GM12878 (cell line): ENCODE data around the gene TAPBP. TPM values are rescaled to one million over a fixed set of nuclear protein-coding genes. Genes with fewer than 3 reads are reported as not detected.

Source experiments
- ATAC-seq: fragments of 200-7000 bp; cut with Tn5 transposase; 3 replicates; pipeline ENCODE4 v1.9.1; 2020; ENCODE audit warnings: mild to moderate bottlenecking, moderate library complexity
- BruUV-seq: library from RNA; stranded (reverse); fragments of 400-500 nt; replicated peaks from 2 replicates; lab custom pipeline; 2021; lab: Mats Ljungman, UMichigan
- CTCF ChIA-PET: fragments of 300-600 bp; sonication (Branson Sonifier 250); formaldehyde crosslinking; extraction: SDS; loops from one replicate; lab custom pipeline; 2021; ENCODE audit warnings: inconsistent platforms; lab: Yijun Ruan, JAX
- POLR2A ChIA-PET: fragments of 350-600 bp; formaldehyde crosslinking; extraction: SDS; loops from one replicate; lab custom pipeline; 2021; ENCODE audit warnings: inconsistent platforms; lab: Charles Lee
- RAD21 ChIA-PET: fragments of 300-600 bp; sonication (Branson Sonifier 250); formaldehyde crosslinking; loops from one replicate; lab custom pipeline; 2023; ENCODE audit warnings: antibody characterized with exemption; ENCODE audit not compliant: unreplicated experiment; lab: Charles Lee
- SMC1A ChIA-PET: fragments of 300-600 bp; sonication (Branson Sonifier 250); formaldehyde crosslinking; loops from one replicate; lab custom pipeline; 2023; ENCODE audit not compliant: unreplicated experiment, uncharacterized antibody; lab: Charles Lee
- DNase-seq: peaks from one replicate; pipeline ENCODE4 v3.0.0-alpha.2; 2011; ENCODE audit warnings: low read depth, low spot score
- FAIRE-seq: peaks from 3 replicates; lab custom pipeline; 2011; peaks lifted over from hg19 to GRCh38; lab: Jason Lieb, UNC
- H2AFZ ChIP-seq: 2 replicates; pipeline ENCODE4 v1.6.0; 2011; ENCODE audit warnings: low read depth, low read length, control low read depth; ENCODE audit not compliant: control insufficient read depth
- H3K27ac ChIP-seq: 2 replicates; pipeline ENCODE4 v1.5.1; 2011; ENCODE audit warnings: control low read depth; ENCODE audit not compliant: control insufficient read depth, insufficient read depth
- H3K27me3 ChIP-seq, 2 experiments: replicated peaks in 1 of 2; 2 replicates each; pipeline versions ENCODE4 v1.6.0 to v1.6.1; 2011; ENCODE audit warnings: low read length in 1 of 2; ENCODE audit not compliant: control insufficient read depth in 2 of 2, insufficient read depth in 2 of 2
- H3K36me3 ChIP-seq, 2 experiments: 2 replicates each; pipeline ENCODE4 v1.5.1; 2011; ENCODE audit warnings: low read length in 1 of 2; ENCODE audit not compliant: control insufficient read depth in 2 of 2, insufficient read depth in 2 of 2
- H3K4me1 ChIP-seq: 2 replicates; pipeline ENCODE4 v1.6.1; 2011; ENCODE audit warnings: mild to moderate bottlenecking, low read length, moderate library complexity, mixed read lengths; ENCODE audit not compliant: control insufficient read depth, insufficient read depth
- H3K4me2 ChIP-seq: 2 replicates; pipeline ENCODE4 v1.6.0; 2011; ENCODE audit warnings: control low read depth; ENCODE audit not compliant: control insufficient read depth, insufficient read depth
- H3K4me3 ChIP-seq: fragments of 200-600 bp; sonication (generic); 2 replicates; pipeline ENCODE4 v1.5.1; 2016
- H3K79me2 ChIP-seq: 2 replicates; pipeline ENCODE4 v1.6.0; 2011; ENCODE audit warnings: low read length; ENCODE audit not compliant: control insufficient read depth, insufficient read depth
- H3K9ac ChIP-seq: 2 replicates; pipeline ENCODE4 v1.8.0; 2011; ENCODE audit warnings: low read length, control low read depth, mixed read lengths; ENCODE audit not compliant: control insufficient read depth, insufficient read depth
- H3K9me3 ChIP-seq: replicated peaks from 3 replicates; pipeline ENCODE4 v1.5.1; 2011; ENCODE audit warnings: mild to moderate bottlenecking, low read length; ENCODE audit not compliant: control insufficient read depth, insufficient read depth
- H4K20me1 ChIP-seq: 2 replicates; pipeline ENCODE4 v1.6.0; 2011; ENCODE audit not compliant: control insufficient read depth, insufficient read depth
- BACH1 ChIP-seq: fragments of 450-650 bp; IDR thresholded peaks from 2 replicates; pipeline ENCODE4 v1.6.1; 2017; ENCODE audit warnings: mild to moderate bottlenecking, borderline replicate concordance
- BRCA1 ChIP-seq: IDR thresholded peaks from 2 replicates; pipeline ENCODE4 v1.6.1; 2011; ENCODE audit warnings: low read depth, low read length, improper control_type of control experiment
- EZH2 ChIP-seq: IDR thresholded peaks from 2 replicates; pipeline ENCODE4 v1.6.1; 2012; ENCODE audit warnings: low read depth, mild to moderate bottlenecking, control low read depth, inconsistent platforms, low read length, borderline replicate concordance; ENCODE audit not compliant: control insufficient read depth
- FOXK2 ChIP-seq: fragments of 450-650 bp; IDR thresholded peaks from 2 replicates; pipeline ENCODE4 v1.6.1; 2017; ENCODE audit warnings: mild to moderate bottlenecking, moderate library complexity
- FOXM1 ChIP-seq: IDR thresholded peaks from 2 replicates; pipeline ENCODE4 v1.6.1; 2012; ENCODE audit warnings: low read depth, mild to moderate bottlenecking, inconsistent platforms, low read length, moderate library complexity
- GABPA ChIP-seq: IDR thresholded peaks from 2 replicates; pipeline ENCODE4 v1.6.1; 2014; ENCODE audit warnings: antibody characterized with exemption, low read depth, mild to moderate bottlenecking, inconsistent platforms
- HCFC1 ChIP-seq: fragments of 150-350 bp; IDR thresholded peaks from 2 replicates; pipeline ENCODE4 v1.6.1; 2014; ENCODE audit warnings: low read length
- IRF3 ChIP-seq: fragments of 450-650 bp; IDR thresholded peaks from 2 replicates; pipeline ENCODE4 v1.6.1; 2014; ENCODE audit warnings: mild to moderate bottlenecking
- MAX ChIP-seq: IDR thresholded peaks from 2 replicates; pipeline ENCODE4 v1.6.1; 2012; ENCODE audit warnings: low read depth, low read length, improper control_type of control experiment
- MTA2 ChIP-seq: fragments of 450-650 bp; IDR thresholded peaks from 2 replicates; pipeline ENCODE4 v1.6.1; 2016; ENCODE audit warnings: low read depth, mild to moderate bottlenecking, moderate library complexity
- MXI1 ChIP-seq: fragments of 150-350 bp; IDR thresholded peaks from 2 replicates; pipeline ENCODE4 v1.6.1; 2011; ENCODE audit warnings: low read depth, mild to moderate bottlenecking, inconsistent platforms, low read length, improper control_type of control experiment
- NBN ChIP-seq: fragments of 450-650 bp; IDR thresholded peaks from 2 replicates; pipeline ENCODE4 v1.6.1; 2016
- NFIC ChIP-seq: IDR thresholded peaks from 2 replicates; pipeline ENCODE4 v1.6.1; 2012; ENCODE audit warnings: low read depth, mild to moderate bottlenecking, inconsistent platforms, low read length, moderate library complexity
- NR2F1 ChIP-seq: fragments of 450-650 bp; conservative IDR thresholded peaks from 2 replicates; pipeline ENCODE4 v1.6.1; 2017; ENCODE audit warnings: mild to moderate bottlenecking
- NRF1 ChIP-seq: conservative IDR thresholded peaks from 2 replicates; pipeline ENCODE4 v1.6.1; 2011; ENCODE audit warnings: mild to moderate bottlenecking, low read depth, low read length, improper control_type of control experiment
- PAX8 ChIP-seq: fragments of 450-650 bp; IDR thresholded peaks from 2 replicates; pipeline ENCODE4 v1.6.1; 2017; ENCODE audit warnings: mild to moderate bottlenecking, moderate library complexity
- RB1 ChIP-seq: fragments of 450-650 bp; formaldehyde crosslinking; IDR thresholded peaks from 2 replicates; pipeline ENCODE4 v1.6.1; 2017; ENCODE audit warnings: mild to moderate bottlenecking, borderline replicate concordance
- SIN3A ChIP-seq: IDR thresholded peaks from 2 replicates; pipeline ENCODE4 v1.6.1; 2012; ENCODE audit warnings: low read depth, low read length, improper control_type of control experiment
- SIX5 ChIP-seq: IDR thresholded peaks from 2 replicates; pipeline ENCODE4 v1.6.1; 2011; ENCODE audit warnings: mild to moderate bottlenecking, low read depth, low read length, moderate library complexity; ENCODE audit not compliant: severe bottlenecking
- SMC3 ChIP-seq: IDR thresholded peaks from 2 replicates; pipeline ENCODE4 v1.6.1; 2011; ENCODE audit warnings: low read length, improper control_type of control experiment, borderline replicate concordance
- SPI1 ChIP-seq: IDR thresholded peaks from 2 replicates; pipeline ENCODE4 v1.6.1; 2011; ENCODE audit warnings: low read depth, mild to moderate bottlenecking, low read length, moderate library complexity, borderline replicate concordance; ENCODE audit not compliant: insufficient read depth
- SREBF2 ChIP-seq: IDR thresholded peaks from 2 replicates; pipeline ENCODE4 v1.6.1; 2012; ENCODE audit warnings: mild to moderate bottlenecking, low read length
- SUPT20H ChIP-seq: IDR thresholded peaks from 2 replicates; pipeline ENCODE4 v1.6.1; 2011; ENCODE audit warnings: low read depth, mild to moderate bottlenecking, low read length, moderate library complexity, borderline replicate concordance; ENCODE audit not compliant: control insufficient read depth
- WGBS: methylation state at CpG from one replicate; pipeline ENCODE4 v1.1.6; 2016; ENCODE audit warnings: low lambda C conversion rate; ENCODE audit not compliant: insufficient replicate concordance, insufficient coverage; ENCODE audit errors: missing lambda C conversion rate; 5-methylcytosine and 5-hydroxymethylcytosine counted together
- in situ Hi-C: fragments of 300-500 bp; cut with MboI; formaldehyde crosslinking; loops from 9 replicates; pipeline ENCODE4 v1.14.3; 2018; ENCODE audit warnings: mixed read lengths
- intact Hi-C: fragments of 100-400 bp; cut with micrococcal nuclease; formaldehyde crosslinking; loops from one replicate; pipeline ENCODE4 v1.14.2; 2022; ENCODE audit not compliant: unreplicated experiment
- polyA plus RNA-seq, 11 experiments: library from polyadenylated mRNA; depleted of rRNA in 4 of 11; unstranded in 6 of 11; stranded (reverse) in 5 of 11; fragments of >200 nt; fragmentation: Nextera tagmentation in 4 of 11; fragmentation: Illumina TruSeq in 1 of 11; extraction: Ambion mirVana in 4 of 11; extraction: Trizol in 1 of 11; gene quantifications; 1 replicate in 1 of 11; 2 replicates in 10 of 11; pipeline versions ENCODE4 v1.2.1 to v1.2.3, GENCODE V29; 2011 to 2016; ENCODE audit warnings: inconsistent platforms in 2 of 11, missing spikeins in 2 of 11, low read depth in 1 of 11
- total RNA-seq, 4 experiments: library from RNA; depleted of rRNA in 3 of 4; stranded (reverse); fragments of >200 nt in 3 of 4; fragmentation: Illumina TruSeq in 1 of 4; extraction: Trizol in 1 of 4; gene quantifications; 2 replicates each; pipeline versions ENCODE4 v1.2.1 to v1.2.3, GENCODE V29; 2013 to 2021
- TF ChIP-seq, protein P1 (sequence below): IDR thresholded peaks from 2 replicates; pipeline ENCODE4 v1.6.1; 2011; ENCODE audit warnings: low read depth, mild to moderate bottlenecking, low read length, moderate library complexity, borderline replicate concordance; ENCODE audit errors: extremely low read depth

Gene TAPBP
- total and polyA plus RNA-seq, 10 of the 15 experiments (the other 5 are each of a cell fraction or from before 2014, with no cell fraction given) = 14.6 to 210 (median 78.1) TPM

DNA sequence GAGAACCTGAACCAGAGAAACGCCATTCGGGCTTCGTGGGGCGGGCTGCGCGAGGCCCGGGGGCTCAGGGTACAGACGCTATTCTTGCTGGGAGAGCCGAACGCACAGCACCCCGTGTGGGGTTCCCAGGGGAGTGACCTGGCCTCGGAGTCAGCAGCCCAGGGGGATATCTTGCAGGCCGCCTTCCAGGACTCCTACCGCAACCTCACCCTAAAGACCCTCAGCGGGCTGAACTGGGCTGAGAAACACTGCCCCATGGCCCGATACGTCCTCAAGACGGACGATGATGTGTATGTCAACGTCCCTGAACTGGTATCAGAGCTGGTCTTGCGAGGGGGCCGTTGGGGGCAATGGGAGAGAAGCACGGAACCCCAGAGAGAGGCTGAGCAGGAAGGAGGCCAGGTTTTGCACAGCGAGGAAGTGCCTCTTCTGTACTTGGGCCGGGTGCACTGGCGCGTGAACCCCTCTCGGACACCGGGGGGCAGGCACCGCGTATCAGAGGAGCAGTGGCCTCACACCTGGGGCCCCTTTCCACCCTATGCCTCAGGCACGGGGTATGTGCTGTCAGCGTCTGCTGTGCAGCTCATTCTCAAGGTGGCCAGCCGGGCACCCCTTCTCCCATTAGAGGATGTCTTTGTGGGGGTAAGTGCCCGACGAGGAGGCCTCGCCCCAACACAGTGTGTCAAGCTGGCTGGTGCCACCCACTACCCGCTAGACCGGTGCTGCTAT, 36.1 kb downstream of the TAPBP start:
- Histone ChIP-seq H3K4me1 (peaks cover 22% of the 10 kb centered on the region), H3K36me3 (peaks cover 22 to 25% of the 10 kb centered on the region in 2 experiments), H3K27ac (peak overlapping the region; percentile 86), H3K27me3 (no peaks in the 10 kb centered on the region), H3K4me2 (peak overlapping the region; percentile 83), H3K9me3 (no peaks in the 10 kb centered on the region), H4K20me1 (peaks cover 6% of the 10 kb centered on the region), H3K79me2 (peaks cover 46% of the 10 kb centered on the region), H3K9ac (peak overlapping the region; percentile 88), H3K4me3 (peak overlapping the region; percentile 87), H2AFZ (peak overlapping the region; percentile 3)
- in situ Hi-C loops (no loop called here), intact Hi-C loops (loop anchor here (1.0 to 5.0 kb wide), 5 partner anchors 11 to 114 kb away; partner anchors contain the start of genes KIFC1, PFDN6, TAPBP and WDR46)
- ATAC-seq (peak; percentile 47), FAIRE-seq (no peak), DNase-seq (no peak)
- CTCF ChIA-PET = interaction anchor here (1.0 to 3.9 kb wide), 8 partner anchors 10 to 148 kb away, joined by 3 to 30 read pairs (median 7); partner anchors contain the start of genes PFDN6, RGL2 and WDR46
- RAD21 ChIA-PET = interaction anchor here (0.6 to 2.4 kb wide), 11 partner anchors 11 to 148 kb away, joined by 3 to 14 read pairs (median 7); partner anchors contain the start of genes PFDN6, RGL2, WDR46 and ZBTB22
- POLR2A ChIA-PET = interaction anchor here (0.7 to 3.9 kb wide), 15 partner anchors 8 to 307 kb away, joined by 3 to 38 read pairs (median 7); partner anchors contain the start of genes PFDN6, RGL2, SYNGAP1 and TAPBP
- WGBS = 4% methylated on average over 39 of the region's 39 CpGs
- SMC1A ChIA-PET = interaction anchor here (0.7 to 3.6 kb wide), 12 partner anchors 9 to 153 kb away, joined by 3 to 25 read pairs (median 3); partner anchors contain the start of genes CUTA, PFDN6, RGL2 and WDR46
- no TSS peak for BruUV-seq
- TF ChIP-seq MAX (0 out of 2 replicates have a peak, but pooled peaks have one; percentile 26), SPI1 (peak; percentile 62; the same call in 1 of the 2 replicates), EZH2 (no peak), HCFC1 (no peak), BACH1 (no peak), SMC3 (0 out of 2 replicates have a peak, but pooled peaks have one; percentile 2), NR2F1 (no peak), NFIC (no peak), SUPT20H (no peak), NRF1 (no peak), NBN (no peak), IRF3 (no peak), FOXM1 (no peak), MXI1 (no peak; the same call in 1 of the 2 replicates), RB1 (no peak), BRCA1 (no peak), FOXK2 (no peak), PAX8 (no peak), MTA2 (no peak), GABPA (no peak), SREBF2 (no peak), SIX5 (no peak), SIN3A (no peak)
- TF ChIP-seq, protein P1, sequence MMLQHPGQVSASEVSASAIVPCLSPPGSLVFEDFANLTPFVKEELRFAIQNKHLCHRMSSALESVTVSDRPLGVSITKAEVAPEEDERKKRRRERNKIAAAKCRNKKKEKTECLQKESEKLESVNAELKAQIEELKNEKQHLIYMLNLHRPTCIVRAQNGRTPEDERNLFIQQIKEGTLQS = no peak
